Lower leg skin (tissue), 4 donors: Measurements from ENCODE around the gene CEACAM19. TPM values are rescaled to one million over a fixed set of nuclear protein-coding genes. Genes with fewer than 3 reads are reported as not detected.

Experiments used
- DNase-seq, 2 donors: peaks; one replicate each; pipeline ENCODE4 v3.0.0-alpha.2; 2019; ENCODE audit warnings: low spot score in 2 of 2
- H3K4me3 ChIP-seq: fragments of 200-600 bp; sonication (generic); 2 replicates; pipeline ENCODE4 v1.5.1; 2017; ENCODE audit warnings: mild to moderate bottlenecking, low read depth; ENCODE audit not compliant: poor library complexity, severe bottlenecking
- POLR2A ChIP-seq, 2 donors: fragments of 450-650 bp; IDR thresholded peaks; one replicate each; pipeline ENCODE4 v1.6.1; 2016 to 2017; ENCODE audit warnings: antibody characterized with exemption in 2 of 2, mild to moderate bottlenecking in 1 of 2, moderate library complexity in 1 of 2
- WGBS, 2 donors: methylation state at CpG; one replicate each; pipeline ENCODE4 v1.1.5; 2018; 5-methylcytosine and 5-hydroxymethylcytosine counted together
- intact Hi-C: fragments of 100-400 bp; cut with DNase I; formaldehyde crosslinking; loops from one replicate; pipeline ENCODE4 v1.15.0; 2023; ENCODE audit warnings: low total_unique reads
- total RNA-seq, 4 donors: library from RNA; depleted of rRNA; stranded (reverse); fragments of >200 nt; gene quantifications; one replicate each; pipeline ENCODE4 v1.1.0, GENCODE V29; 2016
- TF ChIP-seq, protein P1 (sequence below), 3 donors: fragments of 450-650 bp; IDR thresholded peaks; one replicate each; pipeline ENCODE4 v1.5.1; 2016; ENCODE audit warnings: antibody characterized with exemption in 3 of 3, mild to moderate bottlenecking in 3 of 3, moderate library complexity in 2 of 3

CEACAM19 gene
- total RNA-seq, 4 donors from 2014 or later = 5.4 to 10.2 (median 8.0) TPM

DNA sequence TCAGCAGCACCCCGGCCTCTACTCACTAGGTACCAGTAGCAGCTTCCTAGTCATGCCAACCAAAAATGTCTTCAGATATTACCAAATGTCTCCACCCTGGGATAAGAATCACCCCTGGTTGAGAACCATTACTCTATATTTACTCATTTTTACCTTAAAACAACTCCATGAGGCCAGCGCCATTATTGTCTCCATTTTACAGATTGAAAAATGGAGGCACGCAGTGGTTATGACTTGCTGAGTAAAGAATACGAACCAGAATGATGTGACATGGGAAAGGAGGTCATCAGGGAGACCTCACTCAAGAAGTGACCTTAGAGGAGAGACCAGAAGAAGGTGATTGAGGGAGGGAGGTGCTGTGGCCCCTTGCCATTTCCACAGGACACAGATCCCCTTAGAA is 2.2 kb downstream of the CEACAM19 start:
- WGBS, 2 donors = 78 to 90% methylated on average over 4 of the region's 4 CpGs

GRCh38 chr19:44675521-44675920 is 4.2 kb downstream of the CEACAM19 start:
- TF ChIP-seq, protein P1, sequence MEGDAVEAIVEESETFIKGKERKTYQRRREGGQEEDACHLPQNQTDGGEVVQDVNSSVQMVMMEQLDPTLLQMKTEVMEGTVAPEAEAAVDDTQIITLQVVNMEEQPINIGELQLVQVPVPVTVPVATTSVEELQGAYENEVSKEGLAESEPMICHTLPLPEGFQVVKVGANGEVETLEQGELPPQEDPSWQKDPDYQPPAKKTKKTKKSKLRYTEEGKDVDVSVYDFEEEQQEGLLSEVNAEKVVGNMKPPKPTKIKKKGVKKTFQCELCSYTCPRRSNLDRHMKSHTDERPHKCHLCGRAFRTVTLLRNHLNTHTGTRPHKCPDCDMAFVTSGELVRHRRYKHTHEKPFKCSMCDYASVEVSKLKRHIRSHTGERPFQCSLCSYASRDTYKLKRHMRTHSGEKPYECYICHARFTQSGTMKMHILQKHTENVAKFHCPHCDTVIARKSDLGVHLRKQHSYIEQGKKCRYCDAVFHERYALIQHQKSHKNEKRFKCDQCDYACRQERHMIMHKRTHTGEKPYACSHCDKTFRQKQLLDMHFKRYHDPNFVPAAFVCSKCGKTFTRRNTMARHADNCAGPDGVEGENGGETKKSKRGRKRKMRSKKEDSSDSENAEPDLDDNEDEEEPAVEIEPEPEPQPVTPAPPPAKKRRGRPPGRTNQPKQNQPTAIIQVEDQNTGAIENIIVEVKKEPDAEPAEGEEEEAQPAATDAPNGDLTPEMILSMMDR (IDR thresholded peaks at IDR 0.05) = no peak
- no peak for TF ChIP-seq POLR2A (IDR thresholded peaks at IDR 0.05)
- no peak overlapping the region for H3K4me3 ChIP-seq
- WGBS, 2 donors = 88 to 91% methylated on average over 6 of the region's 6 CpGs
- intact Hi-C loops = no loop called here
- no peak for DNase-seq

More for the DNA sequence above, 2.2 kb downstream of the CEACAM19 start:
- no peak overlapping the region for H3K4me3 ChIP-seq
- intact Hi-C loops = no loop called here
- no peak for TF ChIP-seq POLR2A (IDR thresholded peaks at IDR 0.05)
- TF ChIP-seq, protein P1 (IDR thresholded peaks at IDR 0.05) = no peak
- DNase-seq = no peak

GRCh38 chr19:44677019-44677811 is 5.9 kb downstream of the CEACAM19 start:
- intact Hi-C loops = no loop called here
- WGBS, 2 donors = 46% methylated on average over 8 of the region's 8 CpGs
- H3K4me3 ChIP-seq = no peak overlapping the region
- no peak for TF ChIP-seq POLR2A (IDR thresholded peaks at IDR 0.05)
- TF ChIP-seq, protein P1 (IDR thresholded peaks at IDR 0.05) = no peak
- no peak for DNase-seq

- intact Hi-C loops = no loop called here
- no peak overlapping the region for H3K4me3 ChIP-seq
- TF ChIP-seq, protein P1 (IDR thresholded peaks at IDR 0.05) = no peak
- DNase-seq = no peak
These were observed 9.3 kb downstream of the CEACAM19 start for GRCh38 chr19:44680536-44680935.

GRCh38 chr19:44681992-44682790 is 10.9 kb downstream of the CEACAM19 start:
- 91 to 92% methylated on average over 13 to 15 of the region's 15 CpGs for WGBS, 2 donors
- H3K4me3 ChIP-seq = no peak overlapping the region
- intact Hi-C loops = no loop called here
- TF ChIP-seq, protein P1 (IDR thresholded peaks at IDR 0.05) = no peak
- no peak for TF ChIP-seq POLR2A (IDR thresholded peaks at IDR 0.05)
- no peak for DNase-seq
